K562 (cell line): ENCODE measurements around the gene NYNRIN. TPM values are rescaled to one million over a fixed set of nuclear protein-coding genes. Genes with fewer than 3 reads are reported as not detected.
A peak's percentile ranks its signal among the peaks of the same experiment; 100 is the strongest.

Experiments used
- ATAC-seq: fragments of 200-7000 bp; cut with Tn5 transposase; 3 replicates; pipeline ENCODE4 v1.9.1; 2020; ENCODE audit warnings: moderate library complexity
- Bru-seq: library from RNA; stranded (reverse); fragments of 400-500 nt; gene quantifications from one replicate; lab custom pipeline; 2021; lab: Mats Ljungman, UMichigan
- BruChase-seq, 2 experiments: library from RNA; stranded (reverse); fragments of 400-500 nt; gene quantifications; one replicate each; lab custom pipeline; 2021; lab: Mats Ljungman, UMichigan
- BruUV-seq: library from RNA; stranded (reverse); fragments of 400-500 nt; replicated peaks from 2 replicates; lab custom pipeline; 2021; lab: Mats Ljungman, UMichigan
- CTCF ChIA-PET: fragments of 300-600 bp; formaldehyde crosslinking; extraction: SDS; loops from one replicate; lab custom pipeline; 2021; ENCODE audit warnings: low intra/inter-chr PET ratio; lab: Yijun Ruan, JAX
- POLR2A ChIA-PET: fragments of 300-600, 350-650 bp; sonication (Branson Sonifier 250); formaldehyde crosslinking; extraction: SDS; loops from one replicate; lab custom pipeline; 2021; ENCODE audit warnings: antibody characterized with exemption, inconsistent platforms; lab: Yijun Ruan, JAX
- DNase-seq, 4 experiments: peaks; one replicate each; pipeline versions ENCODE4 v3.0.0 to v3.0.0-alpha.2; 2011 to 2018; ENCODE audit warnings: low spot score in 3 of 4, mixed read lengths in 3 of 4; ENCODE audit errors: extremely low read depth in 1 of 4
- FAIRE-seq: peaks from 2 replicates; lab custom pipeline; 2011; peaks lifted over from hg19 to GRCh38; lab: Jason Lieb, UNC
- H2AFZ ChIP-seq: 2 replicates; pipeline ENCODE4 v1.6.0; 2011; ENCODE audit warnings: low read depth, low read length, control low read depth, inconsistent platforms
- H3K27ac ChIP-seq: fragments of 200-600 bp; 3 replicates; pipeline ENCODE4 v1.8.0; 2011; ENCODE audit warnings: low read depth, mild to moderate bottlenecking, control low read depth, inconsistent platforms, low read length, moderate library complexity, mixed read lengths; ENCODE audit errors: extremely low read depth
- H3K27me3 ChIP-seq, 2 experiments: fragments of 300-600 bp in 1 of 2; 2 replicates in 1 of 2; 3 replicates in 1 of 2; pipeline versions ENCODE4 v1.6.0 to v1.8.0; 2011; ENCODE audit warnings: inconsistent platforms in 2 of 2, low read length in 2 of 2, mild to moderate bottlenecking in 1 of 2, mixed read lengths in 1 of 2, moderate library complexity in 1 of 2; ENCODE audit not compliant: control insufficient read depth in 2 of 2, insufficient read depth in 2 of 2
- H3K36me3 ChIP-seq: fragments of 300-600 bp; 3 replicates; pipeline ENCODE4 v1.8.0; 2011; ENCODE audit warnings: mild to moderate bottlenecking, low read length, inconsistent platforms; ENCODE audit not compliant: control insufficient read depth, insufficient read depth
- H3K4me1 ChIP-seq, 2 experiments: fragments of 200-600 bp in 1 of 2; replicated peaks in 1 of 2; 2 replicates in 1 of 2; 3 replicates in 1 of 2; pipeline versions ENCODE4 v1.5.1 to v1.8.0; 2011; ENCODE audit warnings: inconsistent platforms in 2 of 2, low read length in 2 of 2, mild to moderate bottlenecking in 1 of 2, mixed read lengths in 1 of 2, moderate library complexity in 1 of 2; ENCODE audit not compliant: control insufficient read depth in 2 of 2, insufficient read depth in 2 of 2
- H3K4me2 ChIP-seq: 2 replicates; pipeline ENCODE4 v1.6.1; 2011; ENCODE audit warnings: low read length, control low read depth, inconsistent platforms, mixed read lengths; ENCODE audit not compliant: insufficient read depth
- H3K4me3 ChIP-seq: fragments of 200-600 bp; sonication (generic), shearing (Covaris generic); 2 replicates; pipeline ENCODE4 v1.5.1; 2016; ENCODE audit warnings: control low read depth, inconsistent platforms
- H3K79me2 ChIP-seq: fragments of 200-600 bp; 3 replicates; pipeline ENCODE4 v1.8.0; 2011; ENCODE audit warnings: low read length, inconsistent platforms; ENCODE audit not compliant: control insufficient read depth, insufficient read depth
- H3K9ac ChIP-seq, 2 experiments: 2 replicates each; pipeline versions ENCODE4 v1.6.0 to v1.6.1; 2011; ENCODE audit warnings: low read depth in 2 of 2, low read length in 2 of 2, control low read depth in 1 of 2, inconsistent platforms in 1 of 2, mild to moderate bottlenecking in 1 of 2, mixed read lengths in 1 of 2; ENCODE audit not compliant: insufficient read depth in 1 of 2
- H3K9me1 ChIP-seq: one replicate; pipeline ENCODE4 v1.6.0; 2011; ENCODE audit warnings: inconsistent platforms, mild to moderate bottlenecking, low read length, moderate library complexity; ENCODE audit not compliant: control insufficient read depth, insufficient read depth
- H3K9me3 ChIP-seq: replicated peaks from 2 replicates; pipeline ENCODE4 v1.5.1; 2011; ENCODE audit warnings: low read depth, low read length, inconsistent platforms; ENCODE audit not compliant: control insufficient read depth, insufficient read depth
- H4K20me1 ChIP-seq: replicated peaks from 2 replicates; pipeline ENCODE4 v1.6.1; 2011; ENCODE audit warnings: low read length, inconsistent platforms, mixed read lengths; ENCODE audit not compliant: control insufficient read depth, insufficient read depth
- BHLHE40 ChIP-seq: IDR thresholded peaks from 2 replicates; pipeline ENCODE4 v1.6.1; 2011; ENCODE audit warnings: low read length, improper control_type of control experiment
- GABPB2 ChIP-seq: fragments of 250-450 bp; sonication (Bioruptor Pico); conservative IDR thresholded peaks from 2 replicates; pipeline ENCODE4 v1.5.1; 2021; ENCODE audit warnings: mild to moderate bottlenecking
- NR2C2 ChIP-seq, 2 experiments: fragments of 200-800 bp in 1 of 2; sonication (Bioruptor generic) in 1 of 2; sonication (generic) in 1 of 2; formaldehyde crosslinking in 1 of 2; IDR thresholded peaks; 2 replicates each; pipeline versions ENCODE4 v1.6.1 to v1.8.0; 2016 to 2022; ENCODE audit warnings: mild to moderate bottlenecking in 1 of 2, missing compliant biosample characterization in 1 of 2, missing genetic modification characterization in 1 of 2, missing genetic modification reagents in 1 of 2
- PML ChIP-seq: IDR thresholded peaks from 2 replicates; pipeline ENCODE4 v1.6.1; 2012; ENCODE audit warnings: low read length, inconsistent platforms
- RNF2 ChIP-seq: sonication (generic); IDR thresholded peaks from 2 replicates; pipeline ENCODE4 v1.6.1; 2016
- ZNF3 ChIP-seq: fragments of 250-450 bp; sonication (Bioruptor Pico); IDR thresholded peaks from 2 replicates; pipeline ENCODE4 v1.5.0; 2021; ENCODE audit warnings: mild to moderate bottlenecking, moderate library complexity
- ZNF407 ChIP-seq: fragments of 450-650 bp; IDR thresholded peaks from 2 replicates; pipeline ENCODE4 v1.6.1; 2016; ENCODE audit warnings: low read depth
- WGBS: fragments of 100-300 bp; shearing (Covaris generic); methylation state at CpG from one replicate; pipeline ENCODE4 v1.1.6; 2016; ENCODE audit warnings: low coverage, mixed read lengths; ENCODE audit not compliant: insufficient coverage; ENCODE audit errors: missing lambda C conversion rate; 5-methylcytosine and 5-hydroxymethylcytosine counted together
- in situ Hi-C: fragments of 300-500 bp; cut with MboI; formaldehyde crosslinking; loops from 4 replicates; pipeline ENCODE4 v1.15.0; 2018; ENCODE audit warnings: inconsistent platforms, mixed read lengths
- intact Hi-C: fragments of 100-400 bp; cut with micrococcal nuclease; formaldehyde crosslinking; loops from 2 replicates; pipeline ENCODE4 v1.14.2; 2022
- long read RNA-seq, 3 experiments: library from polyadenylated mRNA in 2 of 3; library from RNA in 1 of 3; unstranded in 2 of 3; stranded (forward) in 1 of 3; transcript quantifications; one replicate each; pipeline ENCODE4 v2.0.0, GENCODE V29; 2019 to 2022
- polyA minus RNA-seq, 3 experiments: library from RNA; depleted of rRNA, polyadenylated mRNA; stranded (reverse); fragments of >200 nt; gene quantifications; 2 replicates each; pipeline ENCODE4 v1.2.3, GENCODE V29; 2011
- polyA plus RNA-seq, 8 experiments: library from polyadenylated mRNA; depleted of rRNA in 4 of 8; stranded (reverse) in 5 of 8; unstranded in 3 of 8; fragments of >200 nt; fragmentation: Nextera tagmentation in 2 of 8; fragmentation: Illumina TruSeq in 1 of 8; extraction: Ambion mirVana in 2 of 8; extraction: Trizol in 1 of 8; gene quantifications; 2 replicates each; pipeline versions ENCODE4 v1.2.1 to v1.2.3, GENCODE V29; 2011 to 2014; ENCODE audit warnings: inconsistent platforms in 1 of 8, missing spikeins in 1 of 8
- total RNA-seq, 7 experiments: library from RNA; depleted of rRNA in 6 of 7; stranded (reverse); fragments of >200 nt in 6 of 7; fragmentation: Illumina TruSeq in 2 of 7; extraction: Trizol in 2 of 7; gene quantifications; 2 replicates each; pipeline versions ENCODE4 v1.2.1 to v1.2.3, GENCODE V29; 2011 to 2021; ENCODE audit warnings: low replicate concordance in 1 of 7

NYNRIN gene
- 1.0 and 5.0 TPM in 2 replicates for total RNA-seq (2011; cell fraction: chromatin; rRNA removed; ENCODE audit: low replicate concordance)
- 2.6 and 5.3 TPM in 2 replicates for total RNA-seq (2011; cell fraction: nucleolus; rRNA removed)
- 2.0 and 2.1 TPM in 2 replicates for total RNA-seq (2011; cell fraction: nucleoplasm; rRNA removed)
- 0.37 and 0.54 TPM in 2 replicates for total RNA-seq (2014; rRNA removed)
- 0.22 TPM in 2 replicates for total RNA-seq (2014; rRNA removed; fragmentation: Illumina TruSeq; extraction: Trizol)
- 0.14 and 0.23 TPM in 2 replicates for total RNA-seq (2015; rRNA removed; fragmentation: Illumina TruSeq; extraction: Trizol)
- 1.2 and 1.9 TPM in 2 replicates for total RNA-seq (2021)
- 1.2 TPM in 2 replicates for polyA plus RNA-seq (2011; rRNA removed)
- polyA plus RNA-seq (2011; cell fraction: cytosol; rRNA removed) = 0.78 and 1.7 TPM in 2 replicates
- polyA plus RNA-seq (2011; cell fraction: nucleus; rRNA removed) = 2.2 and 4.2 TPM in 2 replicates
- 0.68 and 0.72 TPM in 2 replicates for polyA plus RNA-seq (2012)
- polyA plus RNA-seq (2014; fragmentation: Illumina TruSeq; extraction: Trizol) = 0.58 and 0.61 TPM in 2 replicates
- under 1 TPM; 0.04 to 0.06 TPM for polyA plus RNA-seq (2014; fragmentation: Nextera tagmentation; extraction: Ambion mirVana)
- 0.28 and 0.47 TPM in 2 replicates for polyA plus RNA-seq (2014; rRNA removed)
- polyA minus RNA-seq (2011; rRNA and poly(A)+ RNA removed) = 1.5 and 2.9 TPM in 2 replicates
- 2.5 and 3.9 TPM in 2 replicates for polyA minus RNA-seq (2011; cell fraction: cytosol; rRNA and poly(A)+ RNA removed)
- 2.6 and 3.5 TPM in 2 replicates for polyA minus RNA-seq (2011; cell fraction: nucleus; rRNA and poly(A)+ RNA removed)
- percentile 37 among the genes with signal in this experiment for Bru-seq, nascent RNA
- BruChase-seq, experiment 1, labeled RNA remaining after a 2-hour chase = percentile 24 among the genes with signal in this experiment
- percentile 28 among the genes with signal in this experiment for BruChase-seq, experiment 2, labeled RNA remaining after a 6-hour chase
- long read RNA-seq, experiment 1, partial matches to known transcripts = 0 of 1 reads
- long read RNA-seq, experiment 1, other reads (novel, unspliced or antisense) = 1 of 1 reads
- long read RNA-seq, experiment 2 = 0 reads
- long read RNA-seq, experiment 3 = 0 reads

- WGBS = 5% methylated on average over 16 of the region's 57 CpGs
- Histone ChIP-seq H3K27ac (no peak within 1 kb of the TSS), H3K9me1 (no peaks in the 10 kb centered on the region), H4K20me1 (no peaks in the 10 kb centered on the region), H3K79me2 (no peaks in the 10 kb centered on the region), H3K9me3 (no peaks in the 10 kb centered on the region), H3K4me3 (peak within 1 kb of the TSS; percentile 36), H3K4me2 (peak within 1 kb of the TSS; percentile 24; the same call in 1 of the 2 replicates), H3K36me3 (no peaks in the 10 kb centered on the region; the same call in 2 of the 3 replicates), H3K4me1 (peaks cover 0 to 8% of the 10 kb centered on the region in 2 experiments; a peak in 4 of 5 replicates), H3K9ac (peak within 1 kb of the TSS in 1 of 2 experiments; percentile 85; a peak in 2 of 4 replicates), H3K27me3 (no peaks in the 10 kb centered on the region), H2AFZ (peak within 1 kb of the TSS; percentile 53)
- intact Hi-C loops (no loop called here), in situ Hi-C loops (no loop called here)
- ATAC-seq (peak; percentile 87), DNase-seq (peak; percentile 42 to 85 (median 67)), FAIRE-seq (no peak)
- ChIA-PET CTCF (no interaction called here), POLR2A (interaction anchor here (1.2 kb wide), 1 partner anchor 20 kb away, joined by 3 read pairs; no protein-coding TSS in a partner anchor)
- BruUV-seq = no TSS peak
- no peak for TF ChIP-seq ZNF3 (CRISPR knock-in tag)
- TF ChIP-seq ZNF407 = no peak
- no peak for TF ChIP-seq NR2C2 (CRISPR knock-in tag; IDR thresholded peaks at IDR 0.05)
- no peak for TF ChIP-seq NR2C2 (tag; IDR thresholded peaks at IDR 0.05)
- TF ChIP-seq BHLHE40 = no peak
- TF ChIP-seq RNF2 = no peak
- no peak for TF ChIP-seq GABPB2
- TF ChIP-seq PML = no peak
Observed at GRCh38 chr14:24398653-24399446, at the start of gene NYNRIN. Gene NYNRIN (plus strand): TSS chr14:24399003. CDS start chr14:24399247, 244 bp downstream.
